Activated gamma-delta T cell treated with anti-CD3 and anti-CD28 coated beads, Interleukin-2, amount 50 U/mL, for 16 hours (primary cell): ENCODE data around the gene HRH3.

Experiments
- DNase-seq: peaks from one replicate; pipeline ENCODE4 v3.0.0-alpha.2; 2020; ENCODE audit warnings: low read depth

The HRH3 gene

GRCh38 chr20:62174870-62175624 is 45.0 kb downstream of the HRH3 start:
- DNase-seq = no peak

GRCh38 chr20:62174021-62174804 is 45.9 kb downstream of the HRH3 start:
- no peak for DNase-seq

- no peak for DNase-seq
Observed at GRCh38 chr20:62172666-62173065, 47.4 kb downstream of the HRH3 start.

- no peak for DNase-seq
Observed at GRCh38 chr20:62171245-62171644, 48.8 kb downstream of the HRH3 start.

- no peak for DNase-seq
Observed at GRCh38 chr20:62170536-62170935, 49.5 kb downstream of the HRH3 start.

- DNase-seq = no peak
Observed at GRCh38 chr20:62168890-62169435, 51.1 kb downstream of the HRH3 start.

GRCh38 chr20:62168061-62168460 is 52.0 kb downstream of the HRH3 start:
- DNase-seq = no peak

- DNase-seq = no peak
Observed at GRCh38 chr20:62167474-62167873, 52.6 kb downstream of the HRH3 start.

- no peak for DNase-seq
Observed at GRCh38 chr20:62165762-62166399, 54.2 kb downstream of the HRH3 start.
